OCI-LY1 (cell line): ENCODE results near the gene FAM89A.
"Not testable (repeated sequence)": the region's sequence is repeated elsewhere in the genome, so short reads cannot be mapped to it uniquely, and the experiment has no call there.

Experiments
- H2AFZ ChIP-seq: fragments of 200-600 bp; sonication (generic), shearing (Covaris generic); 2 replicates; pipeline ENCODE4 v1.6.0; 2014; ENCODE audit warnings: antibody characterized with exemption, mild to moderate bottlenecking, low read length
- H3F3A ChIP-seq: fragments of 200-600 bp; sonication (generic), shearing (Covaris generic); 2 replicates; pipeline ENCODE4 v1.6.0; 2014; ENCODE audit warnings: mild to moderate bottlenecking, antibody characterized with exemption, low read length, moderate library complexity; ENCODE audit not compliant: insufficient read depth
- H3K27ac ChIP-seq: fragments of 200-600 bp; sonication (generic); 2 replicates; pipeline ENCODE4 v1.5.1; 2014; ENCODE audit warnings: low read length, mixed run types, mild to moderate bottlenecking, low read depth; ENCODE audit not compliant: poor library complexity, severe bottlenecking
- H3K27me3 ChIP-seq: fragments of 200-600 bp; sonication (generic); 2 replicates; pipeline ENCODE4 v1.6.0; 2014; ENCODE audit warnings: antibody characterized with exemption, mild to moderate bottlenecking, low read length, moderate library complexity; ENCODE audit not compliant: insufficient read depth
- H3K36me3 ChIP-seq: fragments of 200-600 bp; sonication (generic); 2 replicates; pipeline ENCODE4 v1.6.1; 2014; ENCODE audit warnings: mild to moderate bottlenecking, antibody characterized with exemption, low read length, moderate library complexity, mixed read lengths; ENCODE audit not compliant: insufficient read depth
- H3K4me1 ChIP-seq: fragments of 200-600 bp; sonication (generic); 2 replicates; pipeline ENCODE4 v1.5.1; 2014; ENCODE audit warnings: mild to moderate bottlenecking, low read length, moderate library complexity; ENCODE audit not compliant: insufficient read depth, severe bottlenecking
- H3K4me2 ChIP-seq: fragments of 200-600 bp; sonication (generic), shearing (Covaris generic); 2 replicates; pipeline ENCODE4 v1.6.1; 2014; ENCODE audit warnings: low read length
- H3K4me3 ChIP-seq: fragments of 200-600 bp; sonication (generic); 2 replicates; pipeline ENCODE4 v1.5.1; 2014; ENCODE audit warnings: low read length, low read depth, mild to moderate bottlenecking, mixed read lengths; ENCODE audit not compliant: poor library complexity, severe bottlenecking
- H3K79me2 ChIP-seq: fragments of 200-600 bp; shearing (Covaris generic); 2 replicates; pipeline ENCODE4 v1.6.1; 2016; ENCODE audit warnings: mixed run types, low read length, mixed read lengths; ENCODE audit not compliant: insufficient read depth
- H3K9ac ChIP-seq: fragments of 200-600 bp; sonication (generic), shearing (Covaris generic); 2 replicates; pipeline ENCODE4 v1.6.1; 2014; ENCODE audit warnings: mild to moderate bottlenecking, low read length, mixed read lengths
- H3K9me2 ChIP-seq: fragments of 200-600 bp; sonication (generic), shearing (Covaris generic); 2 replicates; pipeline ENCODE4 v1.6.1; 2014; ENCODE audit warnings: low read depth, mild to moderate bottlenecking, low read length, mixed read lengths
- H3K9me3 ChIP-seq: fragments of 200-600 bp; shearing (Covaris generic); 2 replicates; pipeline ENCODE4 v1.6.1; 2014; ENCODE audit warnings: low read length, mixed read lengths
- H4K20me1 ChIP-seq: fragments of 200-600 bp; sonication (generic), shearing (Covaris generic); 2 replicates; pipeline ENCODE4 v1.6.0; 2016; ENCODE audit warnings: mild to moderate bottlenecking, low read length; ENCODE audit not compliant: insufficient read depth
- CTCF ChIP-seq: fragments of 200-600 bp; sonication (generic), shearing (Covaris generic); IDR thresholded peaks from 2 replicates; pipeline ENCODE4 v1.5.1; 2017; ENCODE audit warnings: mild to moderate bottlenecking, antibody characterized with exemption, low read length, moderate library complexity, mixed read lengths
- EZH2 ChIP-seq: fragments of 200-600 bp; sonication (generic), shearing (Covaris generic); IDR thresholded peaks from 2 replicates; pipeline ENCODE4 v1.8.0; 2017; ENCODE audit warnings: borderline replicate concordance, mixed run types, mild to moderate bottlenecking, antibody characterized with exemption, low read length, moderate library complexity, mixed read lengths

FAM89A gene

GRCh38 chr1:230986976-230987375 is 53.1 kb downstream of the FAM89A start:
- Histone ChIP-seq H3K4me2 (no peak overlapping the region), H4K20me1 (no peaks in the 10 kb centered on the region), H3K4me1 (no peaks in the 10 kb centered on the region), H3K27ac (no peak overlapping the region), H3K36me3 (peaks cover 46% of the 10 kb centered on the region), H3K79me2 (peaks cover 13% of the 10 kb centered on the region; the same call in 1 of the 2 replicates), H3K9me2 (no peaks in the 10 kb centered on the region), H2AFZ (no peak overlapping the region), H3K9me3 (no peaks in the 10 kb centered on the region), H3F3A (no peaks in the 10 kb centered on the region), H3K27me3 (no peaks in the 10 kb centered on the region), H3K4me3 (no peak overlapping the region), H3K9ac (no peak overlapping the region)
- TF ChIP-seq EZH2 (no peak), CTCF (no peak)

GRCh38 chr1:230985711-230986110 is 54.3 kb downstream of the FAM89A start:
- H3K4me2 ChIP-seq = no peak overlapping the region
- H3K4me1 ChIP-seq = no peaks in the 10 kb centered on the region
- H3K9me3 ChIP-seq = no peaks in the 10 kb centered on the region
- H3K27ac ChIP-seq = no peak overlapping the region
- H4K20me1 ChIP-seq = no peaks in the 10 kb centered on the region
- H3K79me2 ChIP-seq = peaks cover 13% of the 10 kb centered on the region; the same call in 1 of the 2 replicates
- no peaks in the 10 kb centered on the region for H3K9me2 ChIP-seq
- no peaks in the 10 kb centered on the region for H3F3A ChIP-seq
- H3K36me3 ChIP-seq = peaks cover 46% of the 10 kb centered on the region; the same call in 1 of the 2 replicates
- H2AFZ ChIP-seq = no peak overlapping the region
- no peak overlapping the region for H3K4me3 ChIP-seq
- H3K27me3 ChIP-seq = no peaks in the 10 kb centered on the region
- no peak overlapping the region for H3K9ac ChIP-seq
- no peak for TF ChIP-seq CTCF
- no peak for TF ChIP-seq EZH2

GRCh38 chr1:230984622-230985515 is 55.2 kb downstream of the FAM89A start:
- not testable (repeated sequence) for H3K9me2 ChIP-seq, H3K27me3 ChIP-seq, H3K4me1 ChIP-seq, H3K4me2 ChIP-seq, H4K20me1 ChIP-seq, H3F3A ChIP-seq, H2AFZ ChIP-seq, H3K27ac ChIP-seq, H3K9ac ChIP-seq, H3K9me3 ChIP-seq, H3K4me3 ChIP-seq
- Histone ChIP-seq H3K79me2 (peaks cover 13% of the 10 kb centered on the region; the same call in 1 of the 2 replicates), H3K36me3 (peaks cover 41% of the 10 kb centered on the region; the same call in 1 of the 2 replicates)
